Measurements from ENCODE around the gene DPEP2NB.

DPEP2NB gene

GRCh38 chr16:68047987-68048386 is 32.3 kb upstream of the DPEP2NB start:
- no peak overlapping the region for H3K4me3 ChIP-seq (ENCODE audit: low read depth, low read length)
- no peak for TF ChIP-seq CTCF (IDR thresholded peaks at IDR 0.05; ENCODE audit: insufficient read depth, low read depth, low read length, missing control alignments)
- no peak for DNase-seq (ENCODE audit: low read depth)

- TF ChIP-seq CTCF (IDR thresholded peaks at IDR 0.05; ENCODE audit: insufficient read depth, low read depth, low read length, missing control alignments), result no peak
- no peak overlapping the region for H3K4me3 ChIP-seq (ENCODE audit: low read depth, low read length)
- no peak for DNase-seq (ENCODE audit: low read depth)
Observed at GRCh38 chr16:68046106-68046505, 30.4 kb upstream of the DPEP2NB start.

- DNase-seq (ENCODE audit: low read depth), result no peak
- TF ChIP-seq CTCF (IDR thresholded peaks at IDR 0.05; ENCODE audit: insufficient read depth, low read depth, low read length, missing control alignments), result no peak
- no peak overlapping the region for H3K4me3 ChIP-seq (ENCODE audit: low read depth, low read length)
Observed at GRCh38 chr16:68041783-68042182, 26.1 kb upstream of the DPEP2NB start.

GRCh38 chr16:68040506-68041288 is 25.0 kb upstream of the DPEP2NB start:
- peak; percentile 91 for DNase-seq (ENCODE audit: low read depth)
- no peak overlapping the region for H3K4me3 ChIP-seq (ENCODE audit: low read depth, low read length)
- TF ChIP-seq CTCF (IDR thresholded peaks at IDR 0.05; ENCODE audit: insufficient read depth, low read depth, low read length, missing control alignments), result peak; percentile 88

GRCh38 chr16:68037841-68038597 is 22.3 kb upstream of the DPEP2NB start:
- TF ChIP-seq CTCF (IDR thresholded peaks at IDR 0.05; ENCODE audit: insufficient read depth, low read depth, low read length, missing control alignments), result no peak
- H3K4me3 ChIP-seq (ENCODE audit: low read depth, low read length), result peak overlapping the region; percentile 52
- peak; percentile 43 for DNase-seq (ENCODE audit: low read depth)

- no peak overlapping the region for H3K4me3 ChIP-seq (ENCODE audit: low read depth, low read length)
- DNase-seq (ENCODE audit: low read depth), result no peak
- no peak for TF ChIP-seq CTCF (IDR thresholded peaks at IDR 0.05; ENCODE audit: insufficient read depth, low read depth, low read length, missing control alignments)
Observed at GRCh38 chr16:68035227-68035626, 19.5 kb upstream of the DPEP2NB start.

All from GM12865 (cell line).